ENCODE results near the gene SUN3.
"Not testable (repeated sequence)": the region's sequence is repeated elsewhere in the genome, so short reads cannot be mapped to it uniquely, and the experiment has no call there.

The SUN3 gene

DNA sequence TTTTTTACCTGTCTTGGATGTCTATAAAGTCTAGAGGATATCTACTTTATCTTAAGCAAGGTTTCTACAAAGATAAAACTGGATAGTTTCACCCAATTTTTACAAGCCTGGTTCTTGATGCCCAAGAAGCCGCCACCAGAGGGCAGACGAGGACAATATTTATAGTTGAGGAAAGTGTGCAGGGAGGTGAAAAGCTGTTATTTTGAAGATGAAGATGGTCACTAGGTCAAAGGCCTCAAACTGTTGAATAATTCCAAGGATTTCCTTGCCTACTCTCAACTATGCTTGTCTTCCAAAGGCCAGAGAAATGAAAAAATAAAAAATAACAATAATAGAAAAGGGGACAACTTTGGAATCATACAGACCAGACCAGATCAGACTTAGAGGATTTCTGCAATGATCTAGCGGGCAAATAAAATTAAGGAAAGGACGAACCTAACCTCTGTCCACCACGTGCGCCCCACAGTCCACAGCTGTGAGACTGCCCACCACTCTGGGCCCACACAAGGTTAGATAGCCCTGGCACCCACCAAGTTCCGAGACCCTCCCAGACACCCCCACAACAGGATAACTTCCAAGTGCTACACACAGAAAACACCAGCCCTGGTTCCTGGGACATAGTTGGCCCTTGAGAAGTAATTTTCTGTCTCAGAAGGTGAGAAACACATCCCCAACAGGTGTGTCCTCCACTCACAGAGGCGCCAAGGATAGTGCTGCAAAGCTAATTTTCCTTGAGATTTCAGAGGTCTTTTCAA is 83.5 kb downstream of the SUN3 start:
- peak; percentile 58 for DNase-seq (ENCODE audit: low spot score)

DNA sequence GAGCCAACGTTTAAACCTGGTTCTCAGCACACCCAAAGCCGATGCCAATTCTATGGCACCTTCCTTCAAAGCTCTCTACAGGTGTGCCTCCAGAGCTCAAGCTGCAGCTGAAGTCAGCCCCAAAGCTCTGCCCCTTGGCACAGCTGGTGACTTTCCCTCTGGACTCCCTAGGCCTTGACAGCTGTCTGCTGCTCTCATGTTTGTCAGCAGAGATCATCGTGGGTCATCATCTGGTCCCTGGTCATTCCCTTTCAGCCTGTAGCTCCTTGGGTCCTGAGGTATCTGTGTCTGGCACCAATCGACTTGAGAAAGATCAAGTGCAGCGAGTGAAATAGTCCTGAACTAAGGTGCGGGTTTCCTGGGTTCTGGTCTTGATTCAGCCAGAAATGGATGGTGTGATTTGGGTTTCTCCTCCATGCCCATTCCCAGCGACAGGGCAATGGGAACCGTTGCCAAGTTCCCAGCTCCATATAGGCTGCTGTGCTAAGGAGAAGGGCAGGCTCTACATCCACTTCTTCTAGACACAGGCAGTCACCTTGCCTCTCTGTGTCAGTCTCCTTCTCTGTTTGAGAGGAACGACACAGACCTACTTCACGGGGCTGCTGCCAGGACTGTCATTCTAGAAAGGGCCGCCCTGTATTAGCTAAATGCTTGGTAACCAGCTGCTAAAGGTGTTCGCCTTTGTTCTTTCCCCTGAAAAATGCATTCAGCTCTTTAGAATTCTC is 84.2 kb downstream of the SUN3 start:
- DNase-seq (ENCODE audit: low spot score) = no peak

DNA sequence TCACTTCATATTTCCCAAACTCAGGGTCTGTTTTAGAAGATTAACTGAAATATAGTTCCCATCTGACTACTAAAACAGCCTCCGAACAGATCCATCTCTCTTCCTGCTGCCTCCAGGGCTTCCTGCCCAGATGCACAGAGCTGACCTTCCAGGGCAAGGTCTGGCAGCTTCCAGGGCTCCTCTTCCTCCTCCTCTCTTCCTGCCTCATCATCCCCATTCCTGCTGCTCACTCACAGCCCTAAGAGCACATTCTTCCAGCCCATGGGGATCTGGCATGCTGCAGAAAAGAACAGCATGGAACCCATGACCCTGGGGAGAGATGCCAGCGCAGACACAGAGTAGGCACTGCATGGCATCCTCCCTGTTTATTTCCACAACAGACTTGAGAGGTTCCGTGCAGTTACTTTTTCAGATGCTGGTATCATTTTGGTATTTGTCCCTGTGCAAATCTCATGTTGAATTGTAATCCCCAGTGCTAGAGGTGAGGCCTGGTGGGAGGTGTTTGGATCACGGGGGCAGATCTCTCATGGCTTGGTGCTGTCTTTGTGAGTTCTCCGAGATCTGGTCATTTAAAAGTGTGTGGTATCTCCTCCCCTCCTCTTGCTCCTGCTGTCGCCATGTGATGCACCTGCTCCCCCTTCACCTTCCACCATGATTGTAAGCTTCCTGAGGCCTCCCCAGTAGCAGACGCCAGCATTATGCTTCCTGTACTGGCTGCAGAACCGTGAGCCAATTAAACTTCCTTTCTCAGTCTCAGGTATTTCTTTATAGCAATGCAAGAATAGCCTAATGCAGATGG is 85.0 kb downstream of the SUN3 start:
- DNase-seq (ENCODE audit: low spot score) = no peak

DNA sequence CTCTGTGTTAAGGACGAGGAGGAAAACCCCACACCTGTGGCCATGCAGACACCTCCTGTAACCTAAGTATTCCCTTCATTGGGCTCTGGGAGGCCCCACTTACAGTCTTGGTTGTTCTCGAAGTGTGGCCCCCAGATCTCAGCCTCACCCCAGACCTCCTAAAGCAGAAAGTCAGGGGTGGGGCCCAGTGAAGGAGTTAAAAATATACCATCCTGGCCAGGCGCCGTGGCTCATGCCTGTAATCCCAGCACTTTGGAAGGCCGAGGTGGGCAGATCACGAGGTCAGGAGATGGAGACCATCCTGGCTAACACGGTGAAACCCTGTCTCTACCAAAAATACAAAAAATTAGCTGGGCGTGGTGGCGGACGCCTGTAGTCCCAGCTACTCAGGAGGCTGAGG is 86.3 kb downstream of the SUN3 start:
- DNase-seq (ENCODE audit: low spot score) = not testable (repeated sequence)

DNA sequence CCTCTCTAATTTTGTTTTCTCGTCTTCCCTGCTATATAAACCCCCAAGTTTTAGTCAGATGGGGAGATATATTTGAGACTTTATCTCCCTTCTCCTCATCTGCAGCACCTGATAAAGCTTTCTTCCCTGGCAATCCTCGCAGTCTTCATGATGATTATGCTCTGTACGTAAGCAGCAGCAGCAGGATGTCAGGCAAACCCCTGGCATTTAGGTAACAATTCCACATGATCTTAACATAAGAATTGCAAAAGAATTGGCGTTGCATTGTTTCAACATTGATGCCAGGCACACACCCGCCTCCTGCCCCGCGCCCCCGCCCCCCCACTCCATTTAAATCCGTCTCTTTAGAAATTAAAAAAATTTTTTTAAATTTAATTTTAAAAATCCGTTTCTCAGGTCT is 86.8 kb downstream of the SUN3 start:
- DNase-seq (ENCODE audit: low spot score) = no peak

DNA sequence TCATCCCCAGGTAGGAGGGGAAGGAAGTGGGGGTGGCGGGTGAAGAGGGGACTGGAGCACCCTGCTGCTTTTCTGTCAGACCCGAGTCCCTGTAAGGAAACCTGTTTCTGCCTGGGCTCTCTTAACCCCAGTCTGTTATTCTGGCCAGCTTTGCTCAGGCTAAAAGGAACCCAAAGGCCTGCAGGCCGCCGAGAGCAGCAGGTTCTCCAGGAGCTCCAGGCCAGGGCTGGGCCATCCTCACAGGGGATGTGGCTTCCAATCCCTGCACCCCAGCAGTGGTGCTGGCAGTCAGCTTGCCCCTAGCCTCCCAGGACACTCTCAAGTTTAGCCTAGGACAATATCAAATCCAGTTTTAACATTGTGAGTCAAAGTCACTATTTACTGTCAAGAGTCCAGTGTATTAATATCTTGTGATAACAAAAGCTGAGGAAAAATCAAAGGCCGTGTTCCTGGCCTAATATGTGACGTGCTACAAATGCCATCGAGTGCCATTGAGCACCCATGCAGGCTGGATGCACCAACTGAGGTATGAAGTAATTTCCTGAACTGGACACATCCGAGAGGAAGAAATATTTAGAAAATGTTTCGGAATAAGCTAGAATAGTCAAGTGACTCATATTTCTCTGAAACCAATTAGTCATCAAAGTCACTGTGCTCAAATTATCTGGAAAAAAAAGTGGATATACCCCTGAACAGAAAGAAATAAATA is 87.6 kb downstream of the SUN3 start:
- DNase-seq (ENCODE audit: low spot score) = no peak

DNA sequence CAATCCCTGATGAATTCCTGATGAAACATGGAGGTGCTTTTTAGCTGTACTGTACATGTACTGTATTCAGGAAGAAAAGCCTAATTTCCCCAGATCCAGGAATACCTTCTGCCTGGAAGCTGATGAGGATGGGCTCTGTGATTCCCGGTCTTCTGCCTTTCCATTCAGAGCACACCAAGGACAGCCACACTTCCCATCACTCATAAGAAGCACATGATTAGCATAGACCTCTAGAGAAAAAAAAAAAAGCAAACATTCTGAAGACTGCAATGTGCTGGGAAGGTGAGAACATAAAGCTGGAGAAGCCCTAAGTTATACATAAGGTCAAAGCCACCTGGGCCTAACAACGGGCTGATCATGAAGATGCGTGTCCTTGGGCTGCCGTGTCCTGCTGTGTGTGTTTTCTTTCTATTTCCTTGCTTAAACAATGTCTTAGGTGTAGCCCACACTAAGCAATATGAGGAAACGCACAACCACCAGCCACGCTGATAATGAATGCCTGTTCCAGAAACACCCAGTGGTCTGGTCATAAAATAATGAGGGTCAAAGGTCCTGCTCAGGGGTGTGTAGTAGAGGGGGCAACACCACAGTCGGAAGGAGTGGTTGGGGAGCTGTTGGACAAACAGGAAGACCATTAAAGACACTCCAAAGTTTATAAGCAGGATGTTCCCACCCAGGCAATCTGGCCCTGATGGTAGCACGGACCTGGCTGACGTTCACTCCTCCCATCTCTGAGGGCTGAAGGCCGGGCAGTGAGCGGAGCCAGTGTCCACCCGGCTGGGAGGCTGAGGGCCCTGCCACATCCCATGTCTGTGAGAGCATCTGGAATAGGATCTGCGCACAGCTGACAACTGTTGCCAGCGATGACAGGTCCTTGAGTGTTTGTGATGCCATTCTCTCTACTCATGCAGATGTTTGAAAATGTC is 88.6 kb downstream of the SUN3 start:
- DNase-seq (ENCODE audit: low spot score) = no peak

DNA sequence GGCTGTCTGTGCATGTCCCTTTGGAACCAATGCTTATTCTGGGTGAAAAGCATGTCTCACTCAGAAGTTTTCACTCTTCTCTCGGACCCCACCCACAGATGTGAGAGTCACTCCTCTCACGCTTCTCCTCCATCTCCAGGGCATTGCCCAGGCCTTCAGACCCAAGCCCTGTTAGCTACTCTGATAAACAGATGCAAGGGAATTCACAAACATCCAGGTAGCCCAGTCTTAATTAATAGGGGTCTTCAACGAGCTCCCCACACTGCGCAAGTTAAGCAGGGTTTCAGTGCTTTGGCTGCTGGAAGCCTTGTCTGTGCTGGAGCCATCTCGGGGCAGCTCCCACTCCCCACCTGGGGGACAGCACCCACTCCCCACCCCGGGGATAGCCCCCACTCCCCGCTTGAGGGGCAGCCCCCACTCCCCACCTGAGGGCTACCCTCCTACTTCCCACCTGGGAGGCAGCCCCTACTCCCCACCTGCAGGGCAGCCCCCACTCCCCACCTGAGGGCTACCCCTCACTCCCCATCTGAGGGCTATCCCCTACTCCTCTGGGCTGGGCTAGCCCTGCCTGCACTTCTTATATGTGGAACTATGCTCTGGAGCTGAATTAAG is 89.4 kb downstream of the SUN3 start:
- no peak for DNase-seq (ENCODE audit: low spot score)

DNA sequence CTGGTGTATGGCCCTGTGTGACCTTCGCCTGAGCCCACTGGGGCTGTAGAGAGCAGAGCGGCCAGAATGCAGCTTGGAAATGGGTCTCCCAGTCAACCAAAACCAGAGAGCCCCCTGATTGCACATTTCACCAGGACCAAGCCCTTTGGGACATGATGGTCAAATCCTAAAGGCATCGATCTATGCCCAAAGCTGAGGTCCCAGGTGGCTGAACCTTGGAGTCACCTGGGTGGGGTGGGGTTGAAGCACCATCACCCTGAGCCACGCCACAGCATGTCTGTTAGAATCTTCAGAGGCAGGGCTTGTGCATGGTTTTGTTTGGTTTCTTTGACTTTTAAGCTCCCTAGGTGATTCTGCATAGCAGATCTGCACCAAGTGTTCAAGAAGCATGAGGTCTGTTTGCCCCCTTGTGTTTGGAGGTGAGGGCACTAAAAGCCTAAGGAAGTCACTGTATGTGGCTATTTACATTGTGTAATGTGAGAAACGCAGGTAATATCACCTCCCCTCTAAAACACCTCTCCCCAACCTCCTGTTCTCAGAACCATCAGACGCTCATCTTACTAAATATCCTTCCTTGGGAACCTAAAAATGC is 90.2 kb downstream of the SUN3 start:
- DNase-seq (ENCODE audit: low spot score) = no peak

DNA sequence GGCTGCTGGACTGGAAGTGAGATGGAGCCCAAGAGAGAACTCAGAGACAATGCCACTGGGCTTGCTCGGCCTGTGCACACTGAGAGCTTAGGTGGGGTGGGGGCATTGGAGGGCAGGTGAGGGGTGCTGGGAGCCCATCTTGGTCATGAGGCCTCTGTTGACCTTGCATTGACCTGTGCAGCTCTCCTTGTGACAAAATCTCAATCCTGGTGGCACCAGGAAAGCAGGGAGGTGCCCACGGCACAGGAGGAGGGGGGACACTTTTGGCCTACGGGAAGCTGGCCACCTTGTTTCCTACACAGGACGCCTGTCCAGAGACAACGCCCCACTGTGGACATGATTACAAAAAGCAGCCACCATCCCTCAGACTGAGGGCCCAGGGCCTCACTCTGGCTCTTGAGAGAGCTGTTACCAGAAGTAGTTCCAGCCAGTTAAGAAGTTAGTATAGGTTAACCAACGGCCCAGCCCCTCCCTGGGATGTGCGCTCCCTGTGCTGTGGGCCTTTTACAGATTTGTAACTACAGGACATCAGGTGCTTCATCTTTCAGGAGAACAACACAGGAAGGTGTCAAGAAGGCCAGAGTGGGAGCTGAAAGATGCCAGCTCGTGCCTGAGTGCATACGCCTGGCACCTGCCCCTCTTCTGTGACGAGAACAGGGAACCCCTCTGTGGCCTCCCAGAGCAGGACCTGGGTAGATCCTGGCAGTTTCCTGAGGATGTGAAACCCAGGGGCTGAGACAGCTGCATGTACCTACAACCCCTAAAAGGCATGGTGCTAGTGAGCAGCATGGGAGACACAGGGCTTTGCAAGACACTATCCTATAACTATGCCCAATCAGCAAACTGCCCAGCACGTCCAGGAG is 91.0 kb downstream of the SUN3 start:
- no peak for DNase-seq (ENCODE audit: low spot score)
